Neural cell (in vitro differentiated cells): ENCODE results near the gene SPTSSB. TPM values are rescaled to one million over a fixed set of nuclear protein-coding genes. Genes with fewer than 3 reads are reported as not detected.

Source experiments
- H2AFZ ChIP-seq: fragments of 200-600, 300-800 bp; sonication (generic), shearing (Covaris generic); 2 replicates; pipeline ENCODE4 v1.6.0; 2014; ENCODE audit warnings: low read depth, mild to moderate bottlenecking, antibody characterized with exemption, low read length, moderate library complexity
- H3F3A ChIP-seq: fragments of 200-600 bp; shearing (Covaris generic); 2 replicates; pipeline ENCODE4 v1.6.1; 2016; ENCODE audit warnings: mild to moderate bottlenecking, moderate library complexity, mixed read lengths, antibody characterized with exemption, low read length; ENCODE audit not compliant: insufficient read depth, poor library complexity, severe bottlenecking
- H3K27ac ChIP-seq: fragments of 200-600, 300-800 bp; sonication (generic), shearing (Covaris generic); 2 replicates; pipeline ENCODE4 v1.5.1; 2014; ENCODE audit warnings: mild to moderate bottlenecking, low read length, moderate library complexity
- H3K27me3 ChIP-seq: fragments of 300-800, 200-600 bp; sonication (generic), shearing (Covaris generic); 2 replicates; pipeline ENCODE4 v1.6.0; 2014; ENCODE audit warnings: mild to moderate bottlenecking, low read depth, low read length, moderate library complexity; ENCODE audit not compliant: insufficient read depth
- H3K36me3 ChIP-seq: fragments of 300-800, 200-600 bp; sonication (generic), shearing (Covaris generic); 2 replicates; pipeline ENCODE4 v1.5.1; 2014; ENCODE audit warnings: mild to moderate bottlenecking, antibody characterized with exemption, low read length, moderate library complexity; ENCODE audit not compliant: insufficient read depth
- H3K4me2 ChIP-seq: fragments of 300-800, 200-600 bp; sonication (generic), shearing (Covaris generic); 2 replicates; pipeline ENCODE4 v1.6.0; 2014; ENCODE audit warnings: mild to moderate bottlenecking, low read length
- H3K4me3 ChIP-seq: fragments of 300-800, 200-600 bp; sonication (generic), shearing (Covaris generic); 2 replicates; pipeline ENCODE4 v1.5.1; 2014; ENCODE audit warnings: mild to moderate bottlenecking, low read length, moderate library complexity
- H3K79me2 ChIP-seq: fragments of 200-600 bp; shearing (Covaris generic); replicated peaks from 2 replicates; pipeline ENCODE4 v1.6.0; 2014; ENCODE audit warnings: mild to moderate bottlenecking, low read length, moderate library complexity; ENCODE audit not compliant: insufficient read depth
- H3K9ac ChIP-seq: fragments of 300-800, 200-600 bp; sonication (generic), shearing (Covaris generic); 2 replicates; pipeline ENCODE4 v1.6.1; 2016; ENCODE audit warnings: mild to moderate bottlenecking, low read length, mixed read lengths
- H3K9me2 ChIP-seq: fragments of 200-600 bp; shearing (Covaris generic); 2 replicates; pipeline ENCODE4 v1.6.1; 2016; ENCODE audit warnings: mild to moderate bottlenecking, low read length, mixed read lengths; ENCODE audit not compliant: insufficient read depth
- H3K9me3 ChIP-seq: fragments of 200-600, 300-800 bp; sonication (generic), shearing (Covaris generic); 2 replicates; pipeline ENCODE4 v1.6.1; 2016; ENCODE audit warnings: mild to moderate bottlenecking, mixed run types, low read length, moderate library complexity, mixed read lengths
- H4K20me1 ChIP-seq: fragments of 200-600 bp; shearing (Covaris generic); 2 replicates; pipeline ENCODE4 v1.6.1; 2016; ENCODE audit warnings: mild to moderate bottlenecking, mixed run types; ENCODE audit not compliant: insufficient read depth
- EP300 ChIP-seq: fragments of 450-650 bp; conservative IDR thresholded peaks from 2 replicates; pipeline ENCODE4 v1.6.1; 2014; ENCODE audit warnings: antibody characterized with exemption, mild to moderate bottlenecking, moderate library complexity; ENCODE audit not compliant: poor library complexity, severe bottlenecking
- EZH2 ChIP-seq: fragments of 200-600, 300-800 bp; shearing (Covaris generic), sonication (generic); IDR thresholded peaks from 2 replicates; pipeline ENCODE4 v1.6.1; 2014; ENCODE audit warnings: antibody characterized with exemption, low read length, borderline replicate concordance, mild to moderate bottlenecking; ENCODE audit not compliant: insufficient read depth, poor library complexity, severe bottlenecking
- MXI1 ChIP-seq: fragments of 450-650 bp; conservative IDR thresholded peaks from 2 replicates; pipeline ENCODE4 v1.6.1; 2014; ENCODE audit warnings: antibody characterized with exemption, mild to moderate bottlenecking; ENCODE audit not compliant: poor library complexity, severe bottlenecking
- POLR2AphosphoS5 ChIP-seq: IDR thresholded peaks from 2 replicates; pipeline ENCODE4 v1.6.1; 2012
- RAD21 ChIP-seq: fragments of 450-650 bp; conservative IDR thresholded peaks from 2 replicates; pipeline ENCODE4 v1.6.1; 2014; ENCODE audit warnings: antibody characterized with exemption, mild to moderate bottlenecking, moderate library complexity
- SMC3 ChIP-seq: fragments of 450-650 bp; conservative IDR thresholded peaks from 2 replicates; pipeline ENCODE4 v1.6.1; 2014; ENCODE audit warnings: antibody characterized with exemption, mild to moderate bottlenecking, moderate library complexity; ENCODE audit not compliant: poor library complexity
- TAF1 ChIP-seq: IDR thresholded peaks from 2 replicates; pipeline ENCODE4 v1.6.1; 2012; ENCODE audit warnings: low read depth
- polyA plus RNA-seq: library from polyadenylated mRNA; depleted of rRNA; stranded (reverse); fragments of >200 nt; gene quantifications from 2 replicates; pipeline ENCODE4 v1.2.3, GENCODE V29; 2014
- TF ChIP-seq, protein P1 (sequence below): fragments of 450-650 bp; IDR thresholded peaks from 2 replicates; pipeline ENCODE4 v1.5.1; 2014; ENCODE audit warnings: antibody characterized with exemption, mild to moderate bottlenecking, moderate library complexity; ENCODE audit not compliant: poor library complexity, severe bottlenecking
- TF ChIP-seq, protein P2 (sequence below): IDR thresholded peaks from 2 replicates; pipeline ENCODE4 v1.6.1; 2012; ENCODE audit warnings: borderline replicate concordance

The SPTSSB gene
- polyA plus RNA-seq, 1 donor from 2014 or later: 0.71 TPM

DNA sequence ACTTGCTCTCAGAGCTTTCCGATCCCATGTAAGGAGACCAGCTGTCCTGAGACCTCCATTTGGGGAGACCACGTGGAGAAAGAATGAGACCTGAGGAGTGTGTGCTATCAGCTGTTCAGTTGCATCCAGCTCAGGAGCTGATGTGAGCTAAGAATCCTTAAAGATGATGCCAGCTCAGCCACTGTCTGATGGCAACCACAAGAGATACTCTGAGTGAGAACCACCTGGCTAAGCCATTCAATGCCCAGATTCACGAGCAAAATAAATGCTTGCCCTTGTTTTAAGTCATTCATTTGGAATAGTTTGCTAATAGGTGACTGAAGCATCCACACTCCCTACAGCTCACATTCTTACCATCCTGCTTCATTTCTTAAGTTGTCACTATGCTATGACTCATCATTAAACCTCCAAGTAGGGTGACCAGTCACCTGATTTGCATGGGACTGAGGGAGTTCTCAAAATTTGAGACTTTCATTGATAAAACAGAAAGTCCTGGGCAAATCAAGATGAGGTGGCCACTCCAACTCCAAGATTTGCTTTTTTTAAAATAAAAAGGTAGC is 56.4 kb downstream of the SPTSSB start:
- no peaks in the 10 kb centered on the region for H3K36me3 ChIP-seq
- no peak overlapping the region for H3K4me2 ChIP-seq
- no peaks in the 10 kb centered on the region for H4K20me1 ChIP-seq
- TF ChIP-seq MXI1: no peak
- no peak for TF ChIP-seq EP300
- no peak for TF ChIP-seq TAF1
- TF ChIP-seq POLR2AphosphoS5: no peak
- no peak for TF ChIP-seq RAD21
- TF ChIP-seq, protein P1, sequence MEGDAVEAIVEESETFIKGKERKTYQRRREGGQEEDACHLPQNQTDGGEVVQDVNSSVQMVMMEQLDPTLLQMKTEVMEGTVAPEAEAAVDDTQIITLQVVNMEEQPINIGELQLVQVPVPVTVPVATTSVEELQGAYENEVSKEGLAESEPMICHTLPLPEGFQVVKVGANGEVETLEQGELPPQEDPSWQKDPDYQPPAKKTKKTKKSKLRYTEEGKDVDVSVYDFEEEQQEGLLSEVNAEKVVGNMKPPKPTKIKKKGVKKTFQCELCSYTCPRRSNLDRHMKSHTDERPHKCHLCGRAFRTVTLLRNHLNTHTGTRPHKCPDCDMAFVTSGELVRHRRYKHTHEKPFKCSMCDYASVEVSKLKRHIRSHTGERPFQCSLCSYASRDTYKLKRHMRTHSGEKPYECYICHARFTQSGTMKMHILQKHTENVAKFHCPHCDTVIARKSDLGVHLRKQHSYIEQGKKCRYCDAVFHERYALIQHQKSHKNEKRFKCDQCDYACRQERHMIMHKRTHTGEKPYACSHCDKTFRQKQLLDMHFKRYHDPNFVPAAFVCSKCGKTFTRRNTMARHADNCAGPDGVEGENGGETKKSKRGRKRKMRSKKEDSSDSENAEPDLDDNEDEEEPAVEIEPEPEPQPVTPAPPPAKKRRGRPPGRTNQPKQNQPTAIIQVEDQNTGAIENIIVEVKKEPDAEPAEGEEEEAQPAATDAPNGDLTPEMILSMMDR: no peak
- no peak for TF ChIP-seq EZH2
- no peak for TF ChIP-seq SMC3
- TF ChIP-seq, protein P2, sequence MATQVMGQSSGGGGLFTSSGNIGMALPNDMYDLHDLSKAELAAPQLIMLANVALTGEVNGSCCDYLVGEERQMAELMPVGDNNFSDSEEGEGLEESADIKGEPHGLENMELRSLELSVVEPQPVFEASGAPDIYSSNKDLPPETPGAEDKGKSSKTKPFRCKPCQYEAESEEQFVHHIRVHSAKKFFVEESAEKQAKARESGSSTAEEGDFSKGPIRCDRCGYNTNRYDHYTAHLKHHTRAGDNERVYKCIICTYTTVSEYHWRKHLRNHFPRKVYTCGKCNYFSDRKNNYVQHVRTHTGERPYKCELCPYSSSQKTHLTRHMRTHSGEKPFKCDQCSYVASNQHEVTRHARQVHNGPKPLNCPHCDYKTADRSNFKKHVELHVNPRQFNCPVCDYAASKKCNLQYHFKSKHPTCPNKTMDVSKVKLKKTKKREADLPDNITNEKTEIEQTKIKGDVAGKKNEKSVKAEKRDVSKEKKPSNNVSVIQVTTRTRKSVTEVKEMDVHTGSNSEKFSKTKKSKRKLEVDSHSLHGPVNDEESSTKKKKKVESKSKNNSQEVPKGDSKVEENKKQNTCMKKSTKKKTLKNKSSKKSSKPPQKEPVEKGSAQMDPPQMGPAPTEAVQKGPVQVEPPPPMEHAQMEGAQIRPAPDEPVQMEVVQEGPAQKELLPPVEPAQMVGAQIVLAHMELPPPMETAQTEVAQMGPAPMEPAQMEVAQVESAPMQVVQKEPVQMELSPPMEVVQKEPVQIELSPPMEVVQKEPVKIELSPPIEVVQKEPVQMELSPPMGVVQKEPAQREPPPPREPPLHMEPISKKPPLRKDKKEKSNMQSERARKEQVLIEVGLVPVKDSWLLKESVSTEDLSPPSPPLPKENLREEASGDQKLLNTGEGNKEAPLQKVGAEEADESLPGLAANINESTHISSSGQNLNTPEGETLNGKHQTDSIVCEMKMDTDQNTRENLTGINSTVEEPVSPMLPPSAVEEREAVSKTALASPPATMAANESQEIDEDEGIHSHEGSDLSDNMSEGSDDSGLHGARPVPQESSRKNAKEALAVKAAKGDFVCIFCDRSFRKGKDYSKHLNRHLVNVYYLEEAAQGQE: no peak
- no peak overlapping the region for H3K4me3 ChIP-seq
- H2AFZ ChIP-seq: no peak overlapping the region
- H3K9ac ChIP-seq: no peak overlapping the region
- H3K27me3 ChIP-seq: no peaks in the 10 kb centered on the region
- no peaks in the 10 kb centered on the region for H3K9me2 ChIP-seq
- H3K9me3 ChIP-seq: no peaks in the 10 kb centered on the region
- H3F3A ChIP-seq: no peaks in the 10 kb centered on the region
- H3K79me2 ChIP-seq: no peaks in the 10 kb centered on the region
- H3K27ac ChIP-seq: no peak overlapping the region

DNA sequence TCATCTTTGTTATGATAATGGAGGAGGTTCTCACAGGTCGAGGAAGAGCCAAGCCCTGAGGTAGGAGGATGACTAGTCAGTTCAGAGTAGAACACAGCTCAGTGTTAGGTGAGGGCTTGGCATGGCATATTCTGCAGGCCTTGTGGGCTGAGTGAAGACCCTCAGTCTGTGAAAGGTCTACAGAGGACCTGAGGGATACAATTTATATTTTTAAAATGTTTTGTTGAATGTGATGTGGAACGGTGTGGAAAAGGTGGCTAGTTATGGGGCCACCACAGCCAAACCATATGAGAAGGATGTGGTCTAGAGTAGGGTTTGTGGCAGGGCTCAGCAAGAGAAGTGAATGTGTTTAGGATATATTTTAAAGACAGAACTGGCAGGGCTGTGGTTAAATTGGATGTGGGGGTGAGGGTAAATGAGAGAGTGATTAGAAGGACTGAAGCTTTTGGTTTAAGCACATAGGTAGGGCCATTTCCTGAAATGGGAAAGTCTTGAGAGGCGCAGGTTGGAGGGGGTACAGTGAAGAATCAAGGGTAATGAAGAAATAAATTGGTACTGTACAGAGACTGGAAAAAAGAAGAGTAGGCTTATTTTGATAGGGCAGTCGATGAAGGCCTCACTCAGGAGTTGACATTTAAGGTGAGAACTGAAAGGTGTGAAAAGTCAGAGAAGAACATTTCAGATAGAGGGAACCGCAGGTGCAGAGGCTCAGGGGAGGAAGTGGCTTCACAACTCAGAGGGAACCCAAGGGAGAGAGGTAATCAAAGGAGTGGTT is 60.5 kb downstream of the SPTSSB start:
- no peaks in the 10 kb centered on the region for H3K79me2 ChIP-seq
- TF ChIP-seq EP300 (no peak), RAD21 (no peak), SMC3 (no peak), POLR2AphosphoS5 (no peak), TAF1 (no peak), EZH2 (no peak), MXI1 (no peak)
- TF ChIP-seq, protein P2: no peak
- TF ChIP-seq, protein P1: no peak
- H4K20me1 ChIP-seq: no peaks in the 10 kb centered on the region
- H2AFZ ChIP-seq: no peak overlapping the region
- H3K9me2 ChIP-seq: no peaks in the 10 kb centered on the region
- no peak overlapping the region for H3K27ac ChIP-seq
- H3K36me3 ChIP-seq: no peaks in the 10 kb centered on the region
- no peak overlapping the region for H3K9ac ChIP-seq
- no peak overlapping the region for H3K4me2 ChIP-seq
- H3F3A ChIP-seq: no peaks in the 10 kb centered on the region
- H3K9me3 ChIP-seq: no peaks in the 10 kb centered on the region
- no peaks in the 10 kb centered on the region for H3K27me3 ChIP-seq
- no peak overlapping the region for H3K4me3 ChIP-seq
